ENCODE data around the gene PCED1A. TPM values are rescaled to one million over a fixed set of nuclear protein-coding genes. Genes with fewer than 3 reads are reported as not detected.

PCED1A gene
- total and polyA plus RNA-seq, 8 donors, result 10.3 to 166 (median 44.5) TPM

DNA sequence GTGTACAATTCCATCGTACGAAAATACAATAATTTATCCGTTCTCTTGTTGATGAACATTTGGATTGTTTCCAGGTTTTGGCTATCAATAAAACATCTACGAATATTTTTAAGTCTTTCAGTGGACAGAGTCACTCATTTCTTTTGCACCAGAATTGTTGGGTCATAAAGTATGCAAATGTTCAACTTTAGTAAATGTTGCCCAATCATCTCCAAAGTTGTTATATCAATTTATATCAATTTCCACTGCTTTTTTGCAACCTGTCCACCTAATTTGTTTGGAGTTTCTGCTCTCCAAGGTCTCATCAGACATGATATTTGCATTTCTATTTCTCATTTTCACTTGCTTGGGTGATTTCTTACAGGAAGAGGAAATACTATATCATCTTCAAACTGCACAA, 13.8 kb downstream of the PCED1A start:
- no peaks in the 10 kb centered on the region for H3K36me3 ChIP-seq
- DNase-seq, result no peak
- WGBS, 5 donors, result 84 to 92% (median 85%) methylated on average over 4 of the region's 4 CpGs
- no peak overlapping the region for H3K27ac ChIP-seq
- peaks cover 0 to 5% (median 1%) of the 10 kb centered on the region in 4 donors for H3K4me1 ChIP-seq
- peaks cover 0 to 26% (median 7%) of the 10 kb centered on the region in 3 donors for H3K27me3 ChIP-seq
- TF ChIP-seq, protein P1, sequence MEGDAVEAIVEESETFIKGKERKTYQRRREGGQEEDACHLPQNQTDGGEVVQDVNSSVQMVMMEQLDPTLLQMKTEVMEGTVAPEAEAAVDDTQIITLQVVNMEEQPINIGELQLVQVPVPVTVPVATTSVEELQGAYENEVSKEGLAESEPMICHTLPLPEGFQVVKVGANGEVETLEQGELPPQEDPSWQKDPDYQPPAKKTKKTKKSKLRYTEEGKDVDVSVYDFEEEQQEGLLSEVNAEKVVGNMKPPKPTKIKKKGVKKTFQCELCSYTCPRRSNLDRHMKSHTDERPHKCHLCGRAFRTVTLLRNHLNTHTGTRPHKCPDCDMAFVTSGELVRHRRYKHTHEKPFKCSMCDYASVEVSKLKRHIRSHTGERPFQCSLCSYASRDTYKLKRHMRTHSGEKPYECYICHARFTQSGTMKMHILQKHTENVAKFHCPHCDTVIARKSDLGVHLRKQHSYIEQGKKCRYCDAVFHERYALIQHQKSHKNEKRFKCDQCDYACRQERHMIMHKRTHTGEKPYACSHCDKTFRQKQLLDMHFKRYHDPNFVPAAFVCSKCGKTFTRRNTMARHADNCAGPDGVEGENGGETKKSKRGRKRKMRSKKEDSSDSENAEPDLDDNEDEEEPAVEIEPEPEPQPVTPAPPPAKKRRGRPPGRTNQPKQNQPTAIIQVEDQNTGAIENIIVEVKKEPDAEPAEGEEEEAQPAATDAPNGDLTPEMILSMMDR (IDR thresholded peaks at IDR 0.05), result no peak
- TF ChIP-seq EP300 (IDR thresholded peaks at IDR 0.05) (no peak), POLR2A (IDR thresholded peaks at IDR 0.05) (no peak), POLR2AphosphoS5 (IDR thresholded peaks at IDR 0.05) (no peak)
- H3K9me3 ChIP-seq, result no peaks in the 10 kb centered on the region
- intact Hi-C loops (cut with DNase I; ENCODE audit: low total_unique reads), result no loop called here
- no peak overlapping the region for H3K4me3 ChIP-seq

DNA sequence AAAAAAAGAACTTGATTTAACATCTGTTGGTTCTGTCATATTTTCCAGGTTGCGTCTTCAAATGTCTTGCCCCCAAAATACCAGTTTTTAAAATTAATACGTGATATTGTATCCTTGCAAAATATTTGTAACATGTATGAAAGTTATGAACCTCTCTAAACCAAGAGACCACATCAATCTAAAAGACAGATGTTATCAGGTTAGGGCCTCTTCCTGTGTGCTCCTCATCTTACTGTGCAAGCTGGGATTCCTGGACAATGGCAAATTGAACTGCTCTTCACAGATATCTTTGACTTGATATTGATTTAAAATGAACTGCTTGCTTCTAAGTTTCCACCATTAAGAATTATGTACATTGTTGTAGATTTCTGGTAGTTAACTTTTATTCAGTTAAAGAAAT, 14.7 kb downstream of the PCED1A start:
- no peak for TF ChIP-seq POLR2AphosphoS5 (IDR thresholded peaks at IDR 0.05)
- TF ChIP-seq, protein P1 (IDR thresholded peaks at IDR 0.05), result no peak
- TF ChIP-seq EP300 (IDR thresholded peaks at IDR 0.05), result no peak
- no peak for TF ChIP-seq POLR2A (IDR thresholded peaks at IDR 0.05)
- no peak overlapping the region for H3K4me3 ChIP-seq
- no peak overlapping the region for H3K27ac ChIP-seq
- intact Hi-C loops (cut with DNase I; ENCODE audit: low total_unique reads), result no loop called here
- no peaks in the 10 kb centered on the region for H3K36me3 ChIP-seq
- 71 to 92% (median 85%) methylated on average over 2 of the region's 2 CpGs for WGBS, 5 donors
- peaks cover under 1 to 35% (median 16%) of the 10 kb centered on the region in 3 donors for H3K27me3 ChIP-seq
- no peaks in the 10 kb centered on the region for H3K9me3 ChIP-seq
- peaks cover 0 to 11% (median 10%) of the 10 kb centered on the region in 4 donors for H3K4me1 ChIP-seq
- DNase-seq, result no peak

DNA sequence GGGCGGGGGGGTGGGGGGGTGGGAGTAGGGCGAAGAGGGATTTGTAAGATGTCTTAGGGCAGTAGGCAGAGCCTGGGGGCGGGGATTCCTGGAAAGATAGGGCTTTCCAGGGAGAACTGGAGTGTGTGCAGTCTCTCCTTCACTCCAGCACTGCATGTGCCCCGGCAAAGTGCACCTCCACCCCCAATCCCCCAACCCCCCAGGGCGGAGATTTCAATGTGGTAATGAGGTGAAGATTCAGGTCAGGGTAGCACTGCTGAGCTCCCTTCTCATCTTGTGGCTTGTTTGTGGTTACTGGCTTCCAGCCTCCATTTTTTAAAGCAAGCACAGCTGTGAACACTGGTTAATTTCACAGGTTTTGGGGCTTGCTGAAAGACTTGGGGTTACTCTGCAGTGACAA, 18.4 kb downstream of the PCED1A start:
- H3K36me3 ChIP-seq, result no peaks in the 10 kb centered on the region
- peaks cover 4 to 19% (median 14%) of the 10 kb centered on the region in 4 donors for H3K4me1 ChIP-seq
- H3K4me3 ChIP-seq, result no peak overlapping the region
- intact Hi-C loops (cut with DNase I; ENCODE audit: low total_unique reads), result no loop called here
- 13 to 38% (median 14%) methylated on average over 5 of the region's 5 CpGs for WGBS, 5 donors
- H3K9me3 ChIP-seq, result no peaks in the 10 kb centered on the region
- TF ChIP-seq POLR2AphosphoS5 (IDR thresholded peaks at IDR 0.05), result no peak
- no peak for TF ChIP-seq EP300 (IDR thresholded peaks at IDR 0.05)
- TF ChIP-seq, protein P1 (IDR thresholded peaks at IDR 0.05), result no peak
- TF ChIP-seq POLR2A (IDR thresholded peaks at IDR 0.05), result no peak
- no peak overlapping the region for H3K27ac ChIP-seq
- DNase-seq, result no peak
- peaks cover 6 to 61% (median 24%) of the 10 kb centered on the region in 3 donors for H3K27me3 ChIP-seq

- peaks cover 4 to 19% (median 14%) of the 10 kb centered on the region in 4 donors for H3K4me1 ChIP-seq
- no peak overlapping the region for H3K4me3 ChIP-seq
- H3K36me3 ChIP-seq, result no peaks in the 10 kb centered on the region
- peaks cover 6 to 64% (median 24%) of the 10 kb centered on the region in 3 donors for H3K27me3 ChIP-seq
- no peak for DNase-seq
- H3K27ac ChIP-seq, result no peak overlapping the region
- TF ChIP-seq POLR2AphosphoS5 (IDR thresholded peaks at IDR 0.05), result no peak
- TF ChIP-seq, protein P1 (IDR thresholded peaks at IDR 0.05), result no peak
- no peak for TF ChIP-seq POLR2A (IDR thresholded peaks at IDR 0.05)
- no peak for TF ChIP-seq EP300 (IDR thresholded peaks at IDR 0.05)
- H3K9me3 ChIP-seq, result no peaks in the 10 kb centered on the region
- intact Hi-C loops (cut with DNase I; ENCODE audit: low total_unique reads), result no loop called here
- WGBS, 5 donors, result 5 to 20% (median 15%) methylated on average over 31 to 68 of the region's 68 CpGs
These were observed 19.3 kb downstream of the PCED1A start for GRCh38 chr20:2820896-2821869.

Data from stomach (tissue), 9 donors.